MCF 10A (cell line): ENCODE data around the gene MGAT4A. TPM values are rescaled to one million over a fixed set of nuclear protein-coding genes. Genes with fewer than 3 reads are reported as not detected.
"Not testable (repeated sequence)": the region's sequence is repeated elsewhere in the genome, so short reads cannot be mapped to it uniquely, and the experiment has no call there.

Experiments
- BruUV-seq: library from RNA; stranded (reverse); fragments of 400-500 nt; replicated peaks from 2 replicates; lab custom pipeline; 2021; lab: Mats Ljungman, UMichigan
- CTCF ChIA-PET: fragments of 300-600 bp; sonication (Branson Sonifier 250); formaldehyde crosslinking; extraction: SDS; loops from one replicate; lab custom pipeline; 2021; ENCODE audit warnings: antibody characterized with exemption, inconsistent platforms; lab: Yijun Ruan, JAX
- POLR2A ChIA-PET: fragments of 300-600, 350-650 bp; sonication (Branson Sonifier 250); formaldehyde crosslinking; extraction: SDS; loops from one replicate; lab custom pipeline; 2020; ENCODE audit warnings: antibody characterized with exemption, inconsistent platforms; lab: Yijun Ruan, JAX
- DNase-seq: peaks from one replicate; pipeline ENCODE4 v3.0.0-alpha.2; 2018; ENCODE audit not compliant: unreplicated experiment
- H3K27ac Mint-ChIP-seq: one replicate; pipeline ENCODE4 v1.8.0; 2022; ENCODE audit warnings: mild to moderate bottlenecking, low read depth, mixed read lengths; ENCODE audit not compliant: unreplicated experiment
- H3K27me3 Mint-ChIP-seq: one replicate; pipeline ENCODE4 v1.8.0; 2022; ENCODE audit warnings: mixed read lengths; ENCODE audit not compliant: insufficient read depth, unreplicated experiment
- H3K36me3 Mint-ChIP-seq: one replicate; pipeline ENCODE4 v1.8.0; 2022; ENCODE audit warnings: mild to moderate bottlenecking, moderate library complexity, mixed read lengths; ENCODE audit not compliant: insufficient read depth, unreplicated experiment
- H3K4me1 Mint-ChIP-seq: one replicate; pipeline ENCODE4 v1.8.0; 2022; ENCODE audit warnings: mixed read lengths; ENCODE audit not compliant: insufficient read depth, unreplicated experiment
- H3K4me3 Mint-ChIP-seq: one replicate; pipeline ENCODE4 v1.8.0; 2022; ENCODE audit warnings: mild to moderate bottlenecking, moderate library complexity, mixed read lengths; ENCODE audit not compliant: unreplicated experiment
- H3K9me3 Mint-ChIP-seq: one replicate; pipeline ENCODE4 v1.8.0; 2022; ENCODE audit warnings: mixed read lengths; ENCODE audit not compliant: unreplicated experiment
- CTCF ChIP-seq: fragments of 200-600 bp; IDR thresholded peaks from one replicate; pipeline ENCODE4 v1.8.0; 2022; ENCODE audit warnings: antibody characterized with exemption, mild to moderate bottlenecking; ENCODE audit not compliant: unreplicated experiment
- intact Hi-C: fragments of 100-400 bp; cut with micrococcal nuclease; formaldehyde crosslinking; loops from 2 replicates; pipeline ENCODE4 v1.14.1; 2022
- total RNA-seq: library from RNA; stranded (reverse); gene quantifications from 2 replicates; pipeline ENCODE4 v1.2.3, GENCODE V29; 2022

MGAT4A gene
- total RNA-seq, 1 experiment from 2014 or later, result 3.7 TPM

GRCh38 chr2:98601532-98602132, 129.3 kb downstream of the MGAT4A start:
- BruUV-seq, result no TSS peak
- intact Hi-C loops, result loop anchor here (1.0 to 5.0 kb wide), 2 partner anchors 34 to 188 kb away; no protein-coding TSS in a partner anchor
- Mint-ChIP-seq H3K27ac (no peak overlapping the region), H3K4me3 (no peak overlapping the region), H3K4me1 (peaks cover 30% of the 10 kb centered on the region), H3K36me3 (peaks cover 64% of the 10 kb centered on the region), H3K27me3 (no peaks in the 10 kb centered on the region), H3K9me3 (no peaks in the 10 kb centered on the region)
- ChIA-PET CTCF (interaction anchor here (0.7 to 3.5 kb wide), 4 partner anchors 189 to 310 kb away, joined by 3 to 19 read pairs (median 4); no protein-coding TSS in a partner anchor), POLR2A (interaction anchor here (0.7 kb wide), 1 partner anchor 106 kb away, joined by 3 read pairs; no protein-coding TSS in a partner anchor)
- peak; percentile 53 for DNase-seq
- peak; percentile 65 for TF ChIP-seq CTCF

GRCh38 chr2:98598781-98599428, 132.0 kb downstream of the MGAT4A start:
- Mint-ChIP-seq H3K27ac (peak overlapping the region; percentile 54), H3K36me3 (peaks cover 50% of the 10 kb centered on the region), H3K4me3 (peak overlapping the region; percentile 6), H3K4me1 (peaks cover 12% of the 10 kb centered on the region), H3K27me3 (no peaks in the 10 kb centered on the region), H3K9me3 (no peaks in the 10 kb centered on the region)
- TF ChIP-seq CTCF, result no peak
- CTCF ChIA-PET, result interaction anchor here (0.7 kb wide), 2 partner anchors 113 to 788 kb away, joined by 3 read pairs; no protein-coding TSS in a partner anchor
- intact Hi-C loops, result no loop called here
- BruUV-seq, result no TSS peak
- DNase-seq, result peak; percentile 61
- POLR2A ChIA-PET, result interaction anchor here (1.0 to 1.5 kb wide), 3 partner anchors 8 to 188 kb away, joined by 3 to 6 read pairs (median 3); no protein-coding TSS in a partner anchor

DNA sequence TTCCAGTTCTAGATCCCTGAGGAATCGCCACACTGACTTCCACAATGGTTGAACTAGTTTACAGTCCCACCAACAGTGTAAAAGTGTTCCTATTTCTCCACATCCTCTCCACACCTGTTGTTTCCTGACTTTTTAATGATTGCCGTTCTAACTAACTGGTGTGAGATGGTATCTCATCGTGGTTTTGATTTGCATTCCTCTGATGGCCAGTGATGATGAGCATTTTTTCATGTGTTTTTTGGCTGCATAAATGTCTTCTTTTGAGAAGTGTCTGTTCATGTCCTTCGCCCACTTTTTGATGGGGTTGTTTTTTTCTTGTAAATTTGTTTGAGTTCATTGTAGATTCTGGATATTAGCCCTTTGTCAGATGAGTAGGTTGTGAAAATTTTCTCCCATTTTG, 136.3 kb downstream of the MGAT4A start:
- BruUV-seq, result not testable (repeated sequence)

GRCh38 chr2:98592565-98592964, 138.4 kb downstream of the MGAT4A start:
- Mint-ChIP-seq H3K9me3 (no peaks in the 10 kb centered on the region), H3K27me3 (no peaks in the 10 kb centered on the region), H3K27ac (no peak overlapping the region), H3K36me3 (peaks cover 19% of the 10 kb centered on the region), H3K4me3 (no peak overlapping the region), H3K4me1 (no peaks in the 10 kb centered on the region)
- no peak for DNase-seq
- intact Hi-C loops, result no loop called here
- ChIA-PET CTCF (no interaction called here), POLR2A (no interaction called here)
- TF ChIP-seq CTCF, result no peak
- BruUV-seq, result no TSS peak

More for the DNA sequence above, 136.3 kb downstream of the MGAT4A start:
- H3K36me3 Mint-ChIP-seq, result peaks cover 17% of the 10 kb centered on the region
- intact Hi-C loops, H3K4me1 Mint-ChIP-seq, H3K27me3 Mint-ChIP-seq, H3K9me3 Mint-ChIP-seq, DNase-seq, POLR2A ChIA-PET, H3K4me3 Mint-ChIP-seq, H3K27ac Mint-ChIP-seq: not testable (repeated sequence)
- CTCF ChIA-PET, result interaction anchor here (0.7 kb wide), 1 partner anchor 513 kb away, joined by 3 read pairs; no protein-coding TSS in a partner anchor
